ENCODE data around the gene SPINK7. TPM values are rescaled to one million over a fixed set of nuclear protein-coding genes. Genes with fewer than 3 reads are reported as not detected.

Gene SPINK7
- total RNA-seq, 3 donors from 2014 or later = not detected

- no peak for TF ChIP-seq POLR2AphosphoS5 (IDR thresholded peaks at IDR 0.05)
- no peak for TF ChIP-seq POLR2A (IDR thresholded peaks at IDR 0.05)
- no peak for TF ChIP-seq CTCF (IDR thresholded peaks at IDR 0.05)
- intact Hi-C loops (cut with DNase I; ENCODE audit: low total_unique reads) = no loop called here
- Histone ChIP-seq H3K27ac (no peak overlapping the region), H3K9me3 (no peaks in the 10 kb centered on the region), H3K4me3 (no peak overlapping the region), H3K4me1 (no peaks in the 10 kb centered on the region), H3K27me3 (no peaks in the 10 kb centered on the region), H3K36me3 (peaks cover 3% of the 10 kb centered on the region)
- DNase-seq (ENCODE audit: low spot score in 2 of 2) = no peak
Measured at GRCh38 chr5:148343603-148344487, 31.6 kb downstream of the SPINK7 start.

- Histone ChIP-seq H3K36me3 (no peaks in the 10 kb centered on the region), H3K4me1 (no peaks in the 10 kb centered on the region), H3K9me3 (no peaks in the 10 kb centered on the region), H3K27ac (no peak overlapping the region), H3K4me3 (no peak overlapping the region), H3K27me3 (no peaks in the 10 kb centered on the region)
- TF ChIP-seq POLR2AphosphoS5 (IDR thresholded peaks at IDR 0.05) = no peak
- TF ChIP-seq CTCF (IDR thresholded peaks at IDR 0.05) = no peak
- no peak for TF ChIP-seq POLR2A (IDR thresholded peaks at IDR 0.05)
- DNase-seq (ENCODE audit: low spot score in 2 of 2) = no peak
- intact Hi-C loops (cut with DNase I; ENCODE audit: low total_unique reads) = no loop called here
Measured at GRCh38 chr5:148347706-148348105, 35.5 kb downstream of the SPINK7 start.

GRCh38 chr5:148352696-148353095, 40.5 kb downstream of the SPINK7 start:
- H3K27ac ChIP-seq = no peak overlapping the region
- H3K4me3 ChIP-seq = no peak overlapping the region
- no peaks in the 10 kb centered on the region for H3K27me3 ChIP-seq
- TF ChIP-seq POLR2A (IDR thresholded peaks at IDR 0.05) = no peak
- TF ChIP-seq CTCF (IDR thresholded peaks at IDR 0.05) = no peak
- TF ChIP-seq POLR2AphosphoS5 (IDR thresholded peaks at IDR 0.05) = no peak
- H3K36me3 ChIP-seq = no peaks in the 10 kb centered on the region
- DNase-seq (ENCODE audit: low spot score in 2 of 2) = no peak
- H3K9me3 ChIP-seq = no peaks in the 10 kb centered on the region
- intact Hi-C loops (cut with DNase I; ENCODE audit: low total_unique reads) = no loop called here
- no peaks in the 10 kb centered on the region for H3K4me1 ChIP-seq

- no peaks in the 10 kb centered on the region for H3K9me3 ChIP-seq
- DNase-seq (ENCODE audit: low spot score in 2 of 2) = no peak
- H3K36me3 ChIP-seq = no peaks in the 10 kb centered on the region
- H3K4me3 ChIP-seq = no peak overlapping the region
- H3K27ac ChIP-seq = no peak overlapping the region
- no peaks in the 10 kb centered on the region for H3K27me3 ChIP-seq
- TF ChIP-seq POLR2A (IDR thresholded peaks at IDR 0.05) = no peak
- no peak for TF ChIP-seq CTCF (IDR thresholded peaks at IDR 0.05)
- TF ChIP-seq POLR2AphosphoS5 (IDR thresholded peaks at IDR 0.05) = no peak
- intact Hi-C loops (cut with DNase I; ENCODE audit: low total_unique reads) = no loop called here
- H3K4me1 ChIP-seq = no peaks in the 10 kb centered on the region
Measured at GRCh38 chr5:148353634-148354033, 41.4 kb downstream of the SPINK7 start.

GRCh38 chr5:148364343-148364742, 52.1 kb downstream of the SPINK7 start:
- Histone ChIP-seq H3K4me3 (no peak overlapping the region), H3K27ac (no peak overlapping the region), H3K4me1 (no peaks in the 10 kb centered on the region), H3K9me3 (peaks cover 0 to 8% of the 10 kb centered on the region in 2 donors), H3K27me3 (no peaks in the 10 kb centered on the region), H3K36me3 (no peaks in the 10 kb centered on the region)
- intact Hi-C loops (cut with DNase I; ENCODE audit: low total_unique reads) = no loop called here
- no peak for DNase-seq (ENCODE audit: low spot score in 2 of 2)
- TF ChIP-seq CTCF (IDR thresholded peaks at IDR 0.05) (no peak), POLR2A (IDR thresholded peaks at IDR 0.05) (no peak), POLR2AphosphoS5 (IDR thresholded peaks at IDR 0.05) (no peak)
